ENCODE measurements around the gene KLK3. TPM values are rescaled to one million over a fixed set of nuclear protein-coding genes. Genes with fewer than 3 reads are reported as not detected.

Gene KLK3
- total and polyA plus RNA-seq, 2 of the 4 experiments (the other 2 are of a cell fraction), result not detected

DNA sequence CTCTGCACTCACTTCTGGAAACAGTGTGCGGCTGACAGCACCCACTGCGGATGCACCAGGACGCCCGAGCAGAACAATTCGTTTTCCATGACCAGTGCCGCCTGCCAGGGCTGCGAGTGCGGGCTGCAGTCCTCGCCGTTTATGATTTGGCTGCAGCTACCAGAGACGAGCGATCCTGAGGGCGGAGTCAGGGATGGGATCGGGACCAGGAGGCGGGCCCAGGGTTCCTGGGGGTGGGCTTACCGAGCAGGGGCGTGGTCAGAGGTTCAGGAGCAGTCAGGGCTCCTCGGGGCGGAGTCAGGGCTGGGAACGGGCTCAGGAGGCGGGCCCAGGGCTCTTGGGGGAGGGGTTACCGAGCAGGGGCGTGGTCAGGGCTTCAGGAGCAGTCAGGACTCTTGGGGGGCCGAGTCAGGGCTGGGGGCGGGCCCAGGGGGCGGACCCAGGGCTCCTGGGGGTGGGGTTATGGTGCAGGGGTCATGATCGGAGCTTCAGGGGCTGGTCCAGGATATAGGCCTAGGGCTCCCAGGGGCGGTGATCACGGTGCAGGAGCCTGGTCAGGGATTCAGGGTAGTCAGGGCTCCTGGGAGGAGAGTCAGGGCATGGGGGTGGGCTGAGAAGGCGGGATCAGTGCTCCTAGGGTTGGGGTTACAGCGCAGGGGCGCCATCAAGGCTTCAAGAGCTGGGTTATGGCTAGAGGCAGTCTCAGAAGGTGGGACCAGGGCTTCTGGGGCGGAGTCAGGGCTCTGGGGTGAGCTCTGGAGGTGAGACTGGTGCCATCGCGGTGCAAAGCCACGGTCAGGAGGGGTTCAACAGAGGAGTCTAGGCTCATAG, 54.7 kb downstream of the KLK3 start:
- CTCF ChIA-PET, result interaction anchor here (1.1 kb wide), 1 partner anchor 13 kb away, joined by 4 read pairs; no protein-coding TSS in a partner anchor
- dilution Hi-C loops (cut with HindIII; ENCODE audit: low sequenced_read_pairs, unreplicated experiment) (no loop called here), in situ Hi-C loops (cut with MboI; ENCODE audit: low sequenced_read_pairs) (no loop called here), intact Hi-C loops (cut with micrococcal nuclease) (no loop called here)
- Histone ChIP-seq H3K27ac (ENCODE audit: insufficient read depth, low read length) (no peak overlapping the region), H4K5ac (ENCODE audit: low read depth, low read length) (no peak overlapping the region), H2BK15ac (ENCODE audit: low read depth, low read length) (no peak overlapping the region), H3K4me2 (ENCODE audit: low read depth, low read length) (no peak overlapping the region), H2AK9ac (replicated peaks; ENCODE audit: low read depth, low read length, poor library complexity) (peak overlapping the region; percentile 16), H3K9me3 (ENCODE audit: control insufficient read depth, insufficient read depth, low read length) (no peaks in the 10 kb centered on the region), H3K4me1 (ENCODE audit: control insufficient read depth, insufficient read depth, low read length) (no peaks in the 10 kb centered on the region), H3K36me3 (ENCODE audit: control insufficient read depth, insufficient read depth, low read length) (no peaks in the 10 kb centered on the region), H4K91ac (ENCODE audit: insufficient read depth, low read depth, low read length) (no peak overlapping the region), H3K9ac (ENCODE audit: low read depth, low read length) (no peak overlapping the region), H3K56ac (ENCODE audit: extremely low read depth, insufficient read depth, low read length) (no peak overlapping the region), H4K8ac (ENCODE audit: low read depth in 2 of 2, low read length in 2 of 2) (no peak overlapping the region), H2AFZ (replicated peaks; ENCODE audit: low read length, poor library complexity) (peak overlapping the region; percentile 32), H3K4ac (ENCODE audit: low read depth, low read length) (no peak overlapping the region), H3K4me3 (ENCODE audit: insufficient read depth, low read depth, low read length) (no peak overlapping the region), H3K9me1 (ENCODE audit: insufficient read depth, low read length) (no peaks in the 10 kb centered on the region), H4K20me1 (ENCODE audit: insufficient read depth, low read length) (no peaks in the 10 kb centered on the region), H3K23ac (ENCODE audit: low read depth, low read length) (no peak overlapping the region), H2BK5ac (ENCODE audit: low read depth, low read length, poor library complexity, severe bottlenecking) (no peak overlapping the region), H2AK5ac (ENCODE audit: low read depth, low read length) (no peak overlapping the region), H3K18ac (ENCODE audit: low read depth, low read length) (no peak overlapping the region), H3K79me1 (ENCODE audit: low read depth in 1 of 2, low read length in 2 of 2) (no peaks in the 10 kb centered on the region), H2BK120ac (ENCODE audit: low read depth, low read length) (no peak overlapping the region), H3K27me3 (ENCODE audit: control insufficient read depth, insufficient read depth, low read length) (peaks cover 11% of the 10 kb centered on the region), H2BK20ac (ENCODE audit: low read depth, low read length) (no peak overlapping the region), H3K14ac (replicated peaks; ENCODE audit: low read depth, low read length) (no peak overlapping the region)
- 0% methylated on average over 13 of the region's 36 CpGs; no CpG with 5 or more reads in 1 of the 2 experiments for WGBS, 2 experiments (ENCODE audit: extremely low coverage in 2 of 2, insufficient read length in 1 of 2)
- no peak for DNase-seq
- ATAC-seq (ENCODE audit: low read depth), result peak; percentile 81
- no TSS peak for BruUV-seq (replicated peaks)
- POLR2A ChIA-PET (ENCODE audit: unreplicated experiment), result no interaction called here
- TF ChIP-seq MAFK (IDR thresholded peaks at IDR 0.05; ENCODE audit: low read depth, low read length) (no peak), NFE2L2 (IDR thresholded peaks at IDR 0.05; ENCODE audit: low read depth, low read length) (no peak), FOS (IDR thresholded peaks at IDR 0.05; ENCODE audit: low read depth, low read length) (no peak), POLR2A (IDR thresholded peaks at IDR 0.05; ENCODE audit: low read depth, low read length) (no peak), RFX5 (IDR thresholded peaks at IDR 0.05; ENCODE audit: low read depth, low read length) (no peak), MXI1 (IDR thresholded peaks at IDR 0.05; ENCODE audit: borderline replicate concordance, low read depth, low read length) (no peak), RCOR1 (IDR thresholded peaks at IDR 0.05; ENCODE audit: insufficient replicate concordance, low read length) (no peak), CHD1 (IDR thresholded peaks at IDR 0.05; ENCODE audit: low read depth, low read length) (no peak), RAD21 (IDR thresholded peaks at IDR 0.05; ENCODE audit: low read length) (no peak), SMC3 (IDR thresholded peaks at IDR 0.05; ENCODE audit: low read depth, low read length) (no peak), BHLHE40 (IDR thresholded peaks at IDR 0.05; ENCODE audit: low read depth, low read length) (no peak), CEBPB (IDR thresholded peaks at IDR 0.05; ENCODE audit: low read depth, low read length) (no peak)
- TF ChIP-seq, protein P1, sequence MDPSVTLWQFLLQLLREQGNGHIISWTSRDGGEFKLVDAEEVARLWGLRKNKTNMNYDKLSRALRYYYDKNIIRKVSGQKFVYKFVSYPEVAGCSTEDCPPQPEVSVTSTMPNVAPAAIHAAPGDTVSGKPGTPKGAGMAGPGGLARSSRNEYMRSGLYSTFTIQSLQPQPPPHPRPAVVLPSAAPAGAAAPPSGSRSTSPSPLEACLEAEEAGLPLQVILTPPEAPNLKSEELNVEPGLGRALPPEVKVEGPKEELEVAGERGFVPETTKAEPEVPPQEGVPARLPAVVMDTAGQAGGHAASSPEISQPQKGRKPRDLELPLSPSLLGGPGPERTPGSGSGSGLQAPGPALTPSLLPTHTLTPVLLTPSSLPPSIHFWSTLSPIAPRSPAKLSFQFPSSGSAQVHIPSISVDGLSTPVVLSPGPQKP (IDR thresholded peaks at IDR 0.05; ENCODE audit: borderline replicate concordance, low read depth, low read length), result no peak
- TF ChIP-seq, protein P2, sequence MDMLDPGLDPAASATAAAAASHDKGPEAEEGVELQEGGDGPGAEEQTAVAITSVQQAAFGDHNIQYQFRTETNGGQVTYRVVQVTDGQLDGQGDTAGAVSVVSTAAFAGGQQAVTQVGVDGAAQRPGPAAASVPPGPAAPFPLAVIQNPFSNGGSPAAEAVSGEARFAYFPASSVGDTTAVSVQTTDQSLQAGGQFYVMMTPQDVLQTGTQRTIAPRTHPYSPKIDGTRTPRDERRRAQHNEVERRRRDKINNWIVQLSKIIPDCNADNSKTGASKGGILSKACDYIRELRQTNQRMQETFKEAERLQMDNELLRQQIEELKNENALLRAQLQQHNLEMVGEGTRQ (IDR thresholded peaks at IDR 0.05; ENCODE audit: low read depth, low read length), result no peak
- TF ChIP-seq, protein P3, sequence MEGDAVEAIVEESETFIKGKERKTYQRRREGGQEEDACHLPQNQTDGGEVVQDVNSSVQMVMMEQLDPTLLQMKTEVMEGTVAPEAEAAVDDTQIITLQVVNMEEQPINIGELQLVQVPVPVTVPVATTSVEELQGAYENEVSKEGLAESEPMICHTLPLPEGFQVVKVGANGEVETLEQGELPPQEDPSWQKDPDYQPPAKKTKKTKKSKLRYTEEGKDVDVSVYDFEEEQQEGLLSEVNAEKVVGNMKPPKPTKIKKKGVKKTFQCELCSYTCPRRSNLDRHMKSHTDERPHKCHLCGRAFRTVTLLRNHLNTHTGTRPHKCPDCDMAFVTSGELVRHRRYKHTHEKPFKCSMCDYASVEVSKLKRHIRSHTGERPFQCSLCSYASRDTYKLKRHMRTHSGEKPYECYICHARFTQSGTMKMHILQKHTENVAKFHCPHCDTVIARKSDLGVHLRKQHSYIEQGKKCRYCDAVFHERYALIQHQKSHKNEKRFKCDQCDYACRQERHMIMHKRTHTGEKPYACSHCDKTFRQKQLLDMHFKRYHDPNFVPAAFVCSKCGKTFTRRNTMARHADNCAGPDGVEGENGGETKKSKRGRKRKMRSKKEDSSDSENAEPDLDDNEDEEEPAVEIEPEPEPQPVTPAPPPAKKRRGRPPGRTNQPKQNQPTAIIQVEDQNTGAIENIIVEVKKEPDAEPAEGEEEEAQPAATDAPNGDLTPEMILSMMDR (conservative IDR thresholded peaks at IDR 0.05; ENCODE audit: low read depth, low read length), result no peak
